Mucosa of descending colon (tissue), 3 donors: ENCODE measurements around the gene SAP30BP. TPM values are rescaled to one million over a fixed set of nuclear protein-coding genes. Genes with fewer than 3 reads are reported as not detected.
A peak's percentile ranks its signal among the peaks of the same experiment; 100 is the strongest.

ENCODE experiments used
- ATAC-seq: fragments of 200-7000 bp; cut with Tn5 transposase; one replicate; pipeline ENCODE4 v1.9.1; 2020; ENCODE audit warnings: mild to moderate bottlenecking, moderate library complexity
- DNase-seq, 3 donors: peaks; one replicate each; pipeline ENCODE4 v3.0.0-alpha.2; 2020
- H3K36me3 ChIP-seq: fragments of 200-600 bp; one replicate; pipeline ENCODE4 v1.8.0; 2021; ENCODE audit warnings: low read depth, mild to moderate bottlenecking
- H3K4me1 ChIP-seq: fragments of 200-600 bp; one replicate; pipeline ENCODE4 v1.8.0; 2021; ENCODE audit warnings: low read depth, mild to moderate bottlenecking
- H3K4me3 ChIP-seq: fragments of 200-600 bp; one replicate; pipeline ENCODE4 v1.8.0; 2021; ENCODE audit warnings: mild to moderate bottlenecking
- H3K9me3 ChIP-seq: fragments of 200-600 bp; one replicate; pipeline ENCODE4 v1.8.0; 2021; ENCODE audit warnings: mild to moderate bottlenecking
- CTCF ChIP-seq: fragments of 200-600 bp; IDR thresholded peaks from one replicate; pipeline ENCODE4 v1.8.0; 2022; ENCODE audit warnings: antibody characterized with exemption, mild to moderate bottlenecking
- intact Hi-C, 2 donors: fragments of 100-400 bp; cut with DNase I in 1 of 2; cut with micrococcal nuclease in 1 of 2; formaldehyde crosslinking; loops; one replicate each; pipeline versions ENCODE4 v1.11.0 to v1.11.1; 2022; cut with DNase I, micrococcal nuclease
- total RNA-seq, 3 donors: library from RNA; stranded (reverse); fragmentation: NEBNext Ultra II Directional in 2 of 3; extraction: Animal tissue kit (Norgen Biotek cat#: 25700) in 2 of 3; gene quantifications; one replicate each; pipeline versions ENCODE4 v1.2.1 to v1.2.4, GENCODE V29; 2021 to 2023
- donor health status: DM: no; HTN: no; CAD: no; lungs with moderate emphysema.
- donor health status: DM: no; HTN: no; CAD: no.
- donor health status: DM: no; HTN: yes; CAD: no.

The SAP30BP gene
- total RNA-seq, 3 donors from 2014 or later = 76.5 to 83.8 (median 76.9) TPM

DNA sequence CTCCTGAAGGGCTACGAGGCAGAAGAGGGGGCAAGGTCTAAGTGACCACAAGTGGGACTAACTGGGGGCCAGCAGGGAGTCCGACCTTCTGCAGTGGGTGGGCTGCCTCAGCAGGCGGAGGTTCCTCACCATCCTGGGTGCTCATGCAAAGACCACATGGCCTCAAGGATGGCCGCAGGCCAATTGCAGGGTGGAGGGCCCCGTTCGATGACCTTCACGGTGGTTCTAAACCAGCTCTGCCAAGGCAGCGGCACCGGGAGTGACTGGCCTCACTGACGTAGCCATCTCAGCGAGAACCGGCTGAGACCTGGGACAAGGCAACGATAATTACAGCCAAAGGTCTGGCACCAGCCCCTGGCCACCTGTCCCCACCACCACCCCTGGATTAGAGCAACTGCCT lies 28.2 kb upstream of the SAP30BP start:
- no peaks in the 10 kb centered on the region for H3K36me3 ChIP-seq
- intact Hi-C loops = no loop called here
- no peak overlapping the region for H3K4me3 ChIP-seq
- no peak for TF ChIP-seq CTCF
- no peak for ATAC-seq
- no peaks in the 10 kb centered on the region for H3K9me3 ChIP-seq
- peaks cover 33% of the 10 kb centered on the region for H3K4me1 ChIP-seq
- peak in 1 of 3 donors; percentile 48 for DNase-seq

- intact Hi-C loops = no loop called here
- TF ChIP-seq CTCF = no peak
- ATAC-seq (no peak), DNase-seq (peak in 1 of 3 donors; percentile 30)
- Histone ChIP-seq H3K9me3 (no peaks in the 10 kb centered on the region), H3K36me3 (no peaks in the 10 kb centered on the region), H3K4me3 (no peak overlapping the region), H3K4me1 (peaks cover 29% of the 10 kb centered on the region)
Observed at GRCh38 chr17:75639327-75639726, 27.8 kb upstream of the SAP30BP start.

GRCh38 chr17:75639771-75640555 lies 27.2 kb upstream of the SAP30BP start:
- DNase-seq = peak; percentile 73 to 82 (median 79)
- no peak overlapping the region for H3K4me3 ChIP-seq
- H3K9me3 ChIP-seq = no peaks in the 10 kb centered on the region
- no peaks in the 10 kb centered on the region for H3K36me3 ChIP-seq
- ATAC-seq = peak; percentile 57
- peak; percentile 25 for TF ChIP-seq CTCF
- peaks cover 27% of the 10 kb centered on the region for H3K4me1 ChIP-seq
- intact Hi-C loops = no loop called here

- H3K9me3 ChIP-seq = no peaks in the 10 kb centered on the region
- no peak overlapping the region for H3K4me3 ChIP-seq
- TF ChIP-seq CTCF = no peak
- DNase-seq (peak in 1 of 3 donors; percentile 46), ATAC-seq (no peak)
- intact Hi-C loops = no loop called here
- no peaks in the 10 kb centered on the region for H3K36me3 ChIP-seq
- peaks cover 27% of the 10 kb centered on the region for H3K4me1 ChIP-seq
Observed at GRCh38 chr17:75640556-75641119, 26.5 kb upstream of the SAP30BP start.

DNA sequence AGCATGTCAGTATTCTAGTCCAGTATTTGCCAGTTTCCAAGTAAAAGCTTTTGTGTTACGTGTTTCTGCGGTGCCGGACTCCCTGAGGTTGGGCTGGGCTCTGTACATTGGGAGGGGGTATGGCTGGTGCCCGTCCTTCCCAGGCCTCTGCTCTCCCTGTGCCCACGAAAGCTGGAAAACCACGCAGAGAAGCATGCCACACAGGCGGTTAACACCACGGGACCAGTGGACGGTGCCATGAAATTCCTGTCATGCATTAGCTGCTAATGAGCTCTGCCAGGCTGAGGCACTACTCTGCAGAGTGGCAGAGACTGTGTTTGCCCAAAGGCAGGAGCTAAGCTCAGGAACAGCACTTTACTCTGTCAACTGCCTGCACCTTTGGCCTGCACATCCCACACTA lies 25.8 kb upstream of the SAP30BP start:
- TF ChIP-seq CTCF = no peak
- peaks cover 32% of the 10 kb centered on the region for H3K4me1 ChIP-seq
- H3K36me3 ChIP-seq = no peaks in the 10 kb centered on the region
- DNase-seq (no peak), ATAC-seq (no peak)
- no peak overlapping the region for H3K4me3 ChIP-seq
- no peaks in the 10 kb centered on the region for H3K9me3 ChIP-seq
- intact Hi-C loops = no loop called here
